Spleen (tissue), 7 donors: ENCODE results near the gene MRPS9.

Experiments
- POLR2A ChIP-seq, 3 donors: fragments of 450-650 bp; IDR thresholded peaks; one replicate each; pipeline ENCODE4 v1.5.1; 2017; ENCODE audit warnings: antibody characterized with exemption in 3 of 3, mild to moderate bottlenecking in 1 of 3
- POLR2AphosphoS5 ChIP-seq, 3 donors: sonication (generic); formaldehyde crosslinking; IDR thresholded peaks; one replicate each; pipeline ENCODE4 v1.5.1; 2017; ENCODE audit warnings: antibody characterized with exemption in 3 of 3
- TF ChIP-seq, protein P1 (sequence below), 11 experiments: fragments of 200-600 bp in 7 of 11; fragments of 450-650 bp in 4 of 11; sonication (generic) in 4 of 11; IDR thresholded peaks in 8 of 11; conservative IDR thresholded peaks in 3 of 11; 1 replicate in 7 of 11; 2 replicates in 4 of 11; pipeline versions ENCODE4 v1.4.0 to v1.8.0; 2016 to 2021; ENCODE audit warnings: antibody characterized with exemption in 11 of 11, inconsistent platforms in 4 of 11, mild to moderate bottlenecking in 1 of 11
- donor health status: DM: no; HTN: no; CAD: no; lungs with moderate emphysema.
- donor health status: DM: no; HTN: no; CAD: no.
- donor health status: DM: no; HTN: no; CAD: no.

DNA sequence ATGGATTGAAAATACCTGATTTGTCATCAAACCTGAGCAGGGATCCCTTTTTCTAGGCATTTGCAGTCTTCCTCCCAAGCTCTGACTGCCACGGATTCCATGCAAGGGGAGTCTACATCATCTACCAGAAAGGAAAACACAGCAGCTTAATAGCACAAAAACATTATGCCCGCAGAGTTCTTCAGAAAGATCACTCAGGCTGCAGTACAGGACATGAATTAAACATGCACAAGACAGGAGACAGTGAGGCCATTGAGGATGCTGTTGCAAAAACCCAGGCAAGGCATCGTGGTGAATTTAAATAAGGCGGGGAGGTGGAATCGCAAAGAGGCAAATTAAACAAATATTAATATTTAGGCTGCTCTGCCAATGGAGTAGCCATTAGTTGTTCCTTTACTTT, 88.5 kb downstream of the MRPS9 start:
- TF ChIP-seq POLR2AphosphoS5 (IDR thresholded peaks at IDR 0.05) (no peak), POLR2A (IDR thresholded peaks at IDR 0.05) (no peak)
- TF ChIP-seq, protein P1, sequence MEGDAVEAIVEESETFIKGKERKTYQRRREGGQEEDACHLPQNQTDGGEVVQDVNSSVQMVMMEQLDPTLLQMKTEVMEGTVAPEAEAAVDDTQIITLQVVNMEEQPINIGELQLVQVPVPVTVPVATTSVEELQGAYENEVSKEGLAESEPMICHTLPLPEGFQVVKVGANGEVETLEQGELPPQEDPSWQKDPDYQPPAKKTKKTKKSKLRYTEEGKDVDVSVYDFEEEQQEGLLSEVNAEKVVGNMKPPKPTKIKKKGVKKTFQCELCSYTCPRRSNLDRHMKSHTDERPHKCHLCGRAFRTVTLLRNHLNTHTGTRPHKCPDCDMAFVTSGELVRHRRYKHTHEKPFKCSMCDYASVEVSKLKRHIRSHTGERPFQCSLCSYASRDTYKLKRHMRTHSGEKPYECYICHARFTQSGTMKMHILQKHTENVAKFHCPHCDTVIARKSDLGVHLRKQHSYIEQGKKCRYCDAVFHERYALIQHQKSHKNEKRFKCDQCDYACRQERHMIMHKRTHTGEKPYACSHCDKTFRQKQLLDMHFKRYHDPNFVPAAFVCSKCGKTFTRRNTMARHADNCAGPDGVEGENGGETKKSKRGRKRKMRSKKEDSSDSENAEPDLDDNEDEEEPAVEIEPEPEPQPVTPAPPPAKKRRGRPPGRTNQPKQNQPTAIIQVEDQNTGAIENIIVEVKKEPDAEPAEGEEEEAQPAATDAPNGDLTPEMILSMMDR (IDR thresholded peaks at IDR 0.05 in 8 of 11, conservative IDR thresholded peaks at IDR 0.05 in 3 of 11), result no peak
